OCI-LY3 (cell line): ENCODE data around the gene EDA.

Experiments used
- EZH2phosphoT487 ChIP-seq: fragments of 200-600 bp; shearing (Covaris generic); IDR thresholded peaks from 2 replicates; pipeline ENCODE4 v1.6.1; 2018; ENCODE audit warnings: antibody characterized with exemption, mixed run types, low read depth
- TF ChIP-seq, protein P1 (sequence below): fragments of 200-600, 300-600 bp; sonication (generic); IDR thresholded peaks from 2 replicates; pipeline ENCODE4 v1.5.1; 2014; ENCODE audit warnings: antibody characterized with exemption, low read length, low read depth

DNA sequence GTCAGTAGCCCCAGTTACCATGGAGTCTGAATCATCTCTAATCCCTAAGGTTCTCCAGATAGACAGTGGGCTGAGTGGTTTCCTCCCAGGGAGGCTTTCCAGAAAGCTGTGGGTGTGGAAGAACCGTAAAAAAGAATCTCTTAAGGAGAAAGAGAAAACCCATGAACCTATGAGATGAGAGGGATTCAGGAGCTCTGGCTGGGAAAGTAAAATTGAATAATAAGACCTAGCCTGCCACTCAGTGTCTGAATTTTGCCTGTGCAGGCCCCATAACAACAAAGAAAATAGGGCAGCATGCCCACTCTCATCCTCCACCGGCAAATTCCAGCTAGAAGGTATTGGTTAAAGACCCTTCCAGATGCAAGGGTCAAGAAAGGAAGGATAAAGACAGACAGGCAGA lies 416.9 kb downstream of the EDA start:
- TF ChIP-seq, protein P1, sequence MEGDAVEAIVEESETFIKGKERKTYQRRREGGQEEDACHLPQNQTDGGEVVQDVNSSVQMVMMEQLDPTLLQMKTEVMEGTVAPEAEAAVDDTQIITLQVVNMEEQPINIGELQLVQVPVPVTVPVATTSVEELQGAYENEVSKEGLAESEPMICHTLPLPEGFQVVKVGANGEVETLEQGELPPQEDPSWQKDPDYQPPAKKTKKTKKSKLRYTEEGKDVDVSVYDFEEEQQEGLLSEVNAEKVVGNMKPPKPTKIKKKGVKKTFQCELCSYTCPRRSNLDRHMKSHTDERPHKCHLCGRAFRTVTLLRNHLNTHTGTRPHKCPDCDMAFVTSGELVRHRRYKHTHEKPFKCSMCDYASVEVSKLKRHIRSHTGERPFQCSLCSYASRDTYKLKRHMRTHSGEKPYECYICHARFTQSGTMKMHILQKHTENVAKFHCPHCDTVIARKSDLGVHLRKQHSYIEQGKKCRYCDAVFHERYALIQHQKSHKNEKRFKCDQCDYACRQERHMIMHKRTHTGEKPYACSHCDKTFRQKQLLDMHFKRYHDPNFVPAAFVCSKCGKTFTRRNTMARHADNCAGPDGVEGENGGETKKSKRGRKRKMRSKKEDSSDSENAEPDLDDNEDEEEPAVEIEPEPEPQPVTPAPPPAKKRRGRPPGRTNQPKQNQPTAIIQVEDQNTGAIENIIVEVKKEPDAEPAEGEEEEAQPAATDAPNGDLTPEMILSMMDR: no peak
- no peak for TF ChIP-seq EZH2phosphoT487
